HepG2 (cell line): ENCODE data around the gene TIRAP. TPM values are rescaled to one million over a fixed set of nuclear protein-coding genes. Genes with fewer than 3 reads are reported as not detected.

Experiments used
- ATAC-seq: fragments of 200-7000 bp; cut with Tn5 transposase; 3 replicates; pipeline ENCODE4 v1.9.1; 2020; ENCODE audit warnings: mild to moderate bottlenecking, moderate library complexity
- BruUV-seq: library from RNA; stranded (reverse); fragments of 400-500 nt; replicated peaks from 2 replicates; lab custom pipeline; 2021; lab: Mats Ljungman, UMichigan
- CTCF ChIA-PET: fragments of 300-600 bp; formaldehyde crosslinking; extraction: SDS; loops from one replicate; lab custom pipeline; 2021; ENCODE audit warnings: low total read pairs, inconsistent platforms, low intra/inter-chr PET ratio; lab: Yijun Ruan, JAX
- POLR2A ChIA-PET: fragments of 350-600 bp; sonication (Branson Sonifier 250); formaldehyde crosslinking; loops from one replicate; lab custom pipeline; 2020; ENCODE audit warnings: antibody characterized with exemption, inconsistent platforms; lab: Yijun Ruan, JAX
- DNase-seq: peaks from one replicate; pipeline ENCODE4 v3.0.0-alpha.2; 2015; ENCODE audit warnings: low spot score
- FAIRE-seq: peaks from 3 replicates; lab custom pipeline; 2011; peaks lifted over from hg19 to GRCh38; lab: Jason Lieb, UNC
- H2AFZ ChIP-seq: one replicate; pipeline ENCODE4 v1.6.1; 2011; ENCODE audit warnings: low read length, inconsistent platforms
- H3K27ac ChIP-seq: fragments of 300-600 bp; 3 replicates; pipeline ENCODE4 v1.8.0; 2011; ENCODE audit warnings: mixed run types, mild to moderate bottlenecking, mixed read lengths, low read length, inconsistent platforms; ENCODE audit not compliant: insufficient read depth; ENCODE audit errors: extremely low read length
- H3K27me3 ChIP-seq, 2 experiments: fragments of 200-600 bp in 1 of 2; 2 replicates in 1 of 2; 3 replicates in 1 of 2; pipeline versions ENCODE4 v1.6.0 to v1.8.0; 2011; ENCODE audit warnings: low read length in 2 of 2, mild to moderate bottlenecking in 2 of 2, moderate library complexity in 2 of 2, inconsistent platforms in 1 of 2; ENCODE audit not compliant: insufficient read depth in 2 of 2, control insufficient read depth in 1 of 2
- H3K36me3 ChIP-seq, 2 experiments: fragments of 200-600 bp in 1 of 2; replicated peaks in 1 of 2; 2 replicates in 1 of 2; 3 replicates in 1 of 2; pipeline versions ENCODE4 v1.5.1 to v1.8.0; 2011; ENCODE audit warnings: low read length in 2 of 2, inconsistent platforms in 1 of 2; ENCODE audit not compliant: insufficient read depth in 2 of 2, control insufficient read depth in 1 of 2
- H3K4me1 ChIP-seq: 2 replicates; pipeline ENCODE4 v1.5.1; 2012; ENCODE audit warnings: low read length, inconsistent platforms; ENCODE audit not compliant: insufficient read depth
- H3K4me2 ChIP-seq: 2 replicates; pipeline ENCODE4 v1.6.0; 2011; ENCODE audit warnings: low read depth, low read length, inconsistent platforms
- H3K4me3 ChIP-seq, 3 experiments: fragments of 200-600 bp in 1 of 3; sonication (generic), shearing (Covaris generic) in 1 of 3; replicated peaks in 1 of 3; 2 replicates each; pipeline ENCODE4 v1.5.1; 2011 to 2016; ENCODE audit warnings: low read length in 3 of 3, inconsistent platforms in 2 of 3, low read depth in 2 of 3, mild to moderate bottlenecking in 2 of 3, control low read depth in 1 of 3, mixed read lengths in 1 of 3; ENCODE audit not compliant: insufficient read depth in 1 of 3
- H3K79me2 ChIP-seq: one replicate; pipeline ENCODE4 v1.6.1; 2011; ENCODE audit warnings: low read length, inconsistent platforms; ENCODE audit not compliant: insufficient read depth
- H3K9ac ChIP-seq: 2 replicates; pipeline ENCODE4 v1.6.0; 2011; ENCODE audit warnings: mild to moderate bottlenecking, low read depth, low read length, inconsistent platforms; ENCODE audit not compliant: insufficient read depth
- H3K9me3 ChIP-seq: 2 replicates; pipeline ENCODE4 v1.5.1; 2012; ENCODE audit warnings: mild to moderate bottlenecking, low read length
- H4K20me1 ChIP-seq: 2 replicates; pipeline ENCODE4 v1.6.0; 2011; ENCODE audit warnings: inconsistent platforms, mild to moderate bottlenecking, low read length, moderate library complexity; ENCODE audit not compliant: insufficient read depth
- CBX5 ChIP-seq: sonication (generic); formaldehyde crosslinking; IDR thresholded peaks from 2 replicates; pipeline ENCODE4 v1.4.0; 2020; ENCODE audit warnings: missing genetic modification reagents, borderline replicate concordance
- CHD4 ChIP-seq: fragments of 200-600 bp; sonication (generic); IDR thresholded peaks from 2 replicates; pipeline ENCODE4 v1.7.0; 2017; ENCODE audit warnings: mild to moderate bottlenecking, low read length, borderline replicate concordance
- GTF2F1 ChIP-seq: fragments of 150-350 bp; IDR thresholded peaks from 2 replicates; pipeline ENCODE4 v1.6.1; 2014; ENCODE audit warnings: low read length
- KLF13 ChIP-seq: sonication (generic); formaldehyde crosslinking; IDR thresholded peaks from 2 replicates; pipeline ENCODE4 v1.4.0; 2020; ENCODE audit warnings: mild to moderate bottlenecking, missing genetic modification reagents
- MAFK ChIP-seq, 2 experiments: IDR thresholded peaks in 1 of 2; conservative IDR thresholded peaks in 1 of 2; 2 replicates each; pipeline ENCODE4 v1.6.1; 2011; ENCODE audit warnings: improper control_type of control experiment in 2 of 2, low read length in 2 of 2
- NR2F2 ChIP-seq: IDR thresholded peaks from 2 replicates; pipeline ENCODE4 v1.6.1; 2012; ENCODE audit warnings: low read depth, inconsistent platforms, borderline replicate concordance
- PTBP1 ChIP-seq: fragments of 200-400 bp; formaldehyde crosslinking; IDR thresholded peaks from 2 replicates; pipeline ENCODE4 v1.6.1; 2018; ENCODE audit warnings: low read length, low read depth; ENCODE audit not compliant: poor library complexity, severe bottlenecking
- SIN3A ChIP-seq: IDR thresholded peaks from 2 replicates; pipeline ENCODE4 v1.6.1; 2011; ENCODE audit warnings: low read depth, mild to moderate bottlenecking, control low read depth, low read length, borderline replicate concordance
- SRF ChIP-seq: IDR thresholded peaks from 2 replicates; pipeline ENCODE4 v1.6.1; 2011; ENCODE audit warnings: mild to moderate bottlenecking, low read depth, low read length, moderate library complexity
- ZKSCAN1 ChIP-seq: fragments of 150-350 bp; IDR thresholded peaks from 2 replicates; pipeline ENCODE4 v1.6.1; 2014; ENCODE audit warnings: low read length
- ZNF17 ChIP-seq: sonication (generic); formaldehyde crosslinking; IDR thresholded peaks from 2 replicates; pipeline ENCODE4 v1.5.0; 2020; ENCODE audit warnings: mild to moderate bottlenecking, missing genetic modification reagents
- ZNF569 ChIP-seq: sonication (generic); formaldehyde crosslinking; IDR thresholded peaks from 2 replicates; pipeline ENCODE4 v1.5.0; 2020; ENCODE audit warnings: mild to moderate bottlenecking, missing genetic modification reagents, moderate library complexity, borderline replicate concordance
- ZNF619 ChIP-seq: sonication (generic); formaldehyde crosslinking; IDR thresholded peaks from 2 replicates; pipeline ENCODE4 v1.4.0; 2020; ENCODE audit warnings: mild to moderate bottlenecking, missing genetic modification reagents
- ZNF772 ChIP-seq: sonication (generic); formaldehyde crosslinking; IDR thresholded peaks from 2 replicates; pipeline ENCODE4 v1.5.0; 2020; ENCODE audit warnings: mild to moderate bottlenecking, missing genetic modification reagents
- ZNF777 ChIP-seq: sonication (generic); formaldehyde crosslinking; IDR thresholded peaks from 2 replicates; pipeline ENCODE4 v1.4.0; 2020; ENCODE audit warnings: missing genetic modification reagents
- ZNF850 ChIP-seq: sonication (generic); formaldehyde crosslinking; conservative IDR thresholded peaks from 2 replicates; pipeline ENCODE4 v1.9.0; 2021; ENCODE audit warnings: mild to moderate bottlenecking, missing genetic modification reagents
- ZSCAN21 ChIP-seq: sonication (generic); formaldehyde crosslinking; IDR thresholded peaks from 2 replicates; pipeline ENCODE4 v1.8.0; 2022; ENCODE audit warnings: mild to moderate bottlenecking, missing genetic modification reagents, moderate library complexity, borderline replicate concordance
- WGBS: methylation state at CpG from one replicate; pipeline ENCODE4 v1.1.6; 2017; ENCODE audit warnings: low lambda C conversion rate; 5-methylcytosine and 5-hydroxymethylcytosine counted together
- in situ Hi-C: cut with HindIII; loops from 2 replicates; pipeline ENCODE4 v1.10.0; 2017; ENCODE audit warnings: low pct_unique_long_range_greater_than_20kb; ENCODE audit not compliant: extremely low pct_ligation_motif_present
- intact Hi-C: fragments of 100-400 bp; cut with micrococcal nuclease; formaldehyde crosslinking; loops from one replicate; pipeline ENCODE4 v1.10.0; 2022; ENCODE audit not compliant: unreplicated experiment
- polyA plus RNA-seq, 8 experiments: library from polyadenylated mRNA; depleted of rRNA in 3 of 8; stranded (reverse) in 7 of 8; unstranded in 1 of 8; fragments of >200 nt; fragmentation: Illumina TruSeq in 4 of 8; extraction: Trizol in 4 of 8; gene quantifications; 2 replicates each; pipeline versions ENCODE4 v1.2.1 to v1.2.3, GENCODE V29; 2011 to 2016; ENCODE audit warnings: low read depth in 4 of 8, missing spikeins in 1 of 8, mixed read lengths in 1 of 8; ENCODE audit not compliant: insufficient read depth in 1 of 8
- total RNA-seq, 5 experiments: library from RNA; depleted of rRNA; stranded (reverse); fragments of >200 nt; fragmentation: Illumina TruSeq; extraction: Trizol; gene quantifications; 2 replicates each; pipeline ENCODE4 v1.2.3, GENCODE V29; 2016; ENCODE audit warnings: low read depth in 1 of 5
- TF ChIP-seq, protein P1 (sequence below): sonication (generic); formaldehyde crosslinking; IDR thresholded peaks from 2 replicates; pipeline ENCODE4 v1.4.0; 2020; ENCODE audit warnings: mild to moderate bottlenecking, missing genetic modification reagents

TIRAP gene
- total and polyA plus RNA-seq, 2 of the 13 experiments (the other 11 are each of a cell fraction or from before 2014, with no cell fraction given), result 5.4 to 5.7 TPM

DNA sequence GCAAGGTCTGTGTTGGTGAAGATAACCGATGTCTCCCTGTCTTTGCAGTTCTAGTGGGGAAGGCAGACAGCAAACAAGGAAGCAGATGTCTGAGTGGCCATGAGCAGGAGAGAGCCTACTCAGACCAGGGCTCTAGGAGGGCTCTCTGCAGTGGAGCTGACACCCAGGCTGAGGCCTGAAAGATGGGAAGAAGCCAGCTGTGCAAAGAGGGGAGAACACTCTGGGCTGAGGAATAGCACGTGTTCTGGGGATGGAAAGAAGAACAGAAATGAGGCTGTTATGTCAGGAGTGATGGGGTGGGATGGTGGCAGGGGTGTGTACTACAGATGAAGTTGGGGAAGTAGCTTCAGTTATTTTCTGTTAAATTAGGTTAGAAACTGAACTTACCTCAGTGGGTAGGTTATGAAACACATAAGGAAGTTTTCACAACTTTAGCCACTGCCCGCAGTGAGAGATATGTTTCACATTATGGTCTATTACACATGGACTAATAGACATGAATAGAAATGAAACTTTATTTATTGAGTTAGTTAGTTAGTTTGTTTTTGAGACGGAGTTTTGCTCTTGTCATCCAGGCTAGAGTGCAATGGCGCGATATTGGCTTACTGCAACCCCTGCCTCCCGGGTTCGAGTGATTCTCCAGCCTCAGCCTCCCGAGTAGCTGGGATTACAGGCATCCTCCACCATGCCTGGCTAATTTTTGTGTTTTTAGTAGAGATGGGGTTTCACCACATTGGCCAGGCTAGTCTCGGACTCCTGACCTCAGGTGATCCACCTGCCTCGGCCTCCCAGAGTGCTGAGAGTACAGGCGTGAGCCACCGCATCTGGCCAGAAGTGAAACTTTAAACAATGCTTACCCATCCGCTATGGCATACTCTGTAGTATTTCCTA, 28.8 kb downstream of the TIRAP start:
- POLR2A ChIA-PET, result no interaction called here
- no TSS peak for BruUV-seq
- Histone ChIP-seq H3K27ac (no peak overlapping the region), H4K20me1 (no peaks in the 10 kb centered on the region), H3K4me2 (no peak overlapping the region), H3K4me1 (no peaks in the 10 kb centered on the region), H3K9me3 (no peaks in the 10 kb centered on the region), H2AFZ (no peak overlapping the region)
- DNase-seq (no peak), FAIRE-seq (no peak)
- TF ChIP-seq GTF2F1, result no peak
- TF ChIP-seq ZNF569, result no peak
- TF ChIP-seq CBX5 (CRISPR knock-in tag), result no peak
- TF ChIP-seq ZKSCAN1, result no peak
- no peak for TF ChIP-seq ZNF619
- no peak for TF ChIP-seq ZNF17 (CRISPR knock-in tag)
- no peak for TF ChIP-seq ZSCAN21 (CRISPR knock-in tag)
- TF ChIP-seq, all 625 proteins: peak for 0
- intact Hi-C loops (loop anchor here (2.0 kb wide), 1 partner anchor 45 kb away; no protein-coding TSS in a partner anchor), in situ Hi-C loops (no loop called here)
- no peaks in the 10 kb centered on the region for H3K79me2 ChIP-seq
- H3K9ac ChIP-seq, result no peak overlapping the region
- CTCF ChIA-PET, result interaction anchor here (1.5 to 1.6 kb wide), 2 partner anchors 80 to 168 kb away, joined by 8 to 13 read pairs; no protein-coding TSS in a partner anchor
- ATAC-seq, result no peak
- H3K27me3 ChIP-seq, result no peaks in the 10 kb centered on the region
- H3K4me3 ChIP-seq, result no peak overlapping the region
- H3K36me3 ChIP-seq, result peaks cover 0 to 17% of the 10 kb centered on the region in 2 experiments; a peak in 3 of 5 replicates
- WGBS, result 95% methylated on average over 13 of the region's 14 CpGs

DNA sequence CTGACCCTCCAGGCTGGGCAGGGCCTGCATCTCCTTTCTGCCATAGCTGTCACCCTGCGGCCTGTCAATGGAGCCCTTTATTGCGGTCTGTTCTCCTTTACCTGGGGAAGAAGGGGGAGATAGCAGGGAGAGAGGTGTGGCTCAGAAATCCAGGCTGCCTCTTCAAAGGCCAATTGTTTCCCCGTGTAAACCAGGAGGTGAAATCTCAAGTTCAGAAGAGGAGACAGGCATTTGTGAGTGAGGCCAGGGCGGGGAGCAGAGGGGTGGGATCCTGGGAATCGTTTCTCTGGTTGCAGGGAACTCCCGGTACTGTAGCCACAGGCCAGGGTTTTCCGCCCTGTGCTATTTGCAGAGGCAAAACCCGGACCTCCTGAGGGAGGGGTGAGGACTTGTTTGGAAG, 30.1 kb downstream of the TIRAP start:
- BruUV-seq, result no TSS peak
- ATAC-seq, result no peak
- H3K36me3 ChIP-seq, result peaks cover 0 to 17% of the 10 kb centered on the region in 2 experiments; a peak in 3 of 5 replicates
- WGBS, result 84% methylated on average over 8 of the region's 8 CpGs
- in situ Hi-C loops (no loop called here), intact Hi-C loops (no loop called here)
- CTCF ChIA-PET, result no interaction called here
- H3K27me3 ChIP-seq, result no peaks in the 10 kb centered on the region
- no peaks in the 10 kb centered on the region for H3K79me2 ChIP-seq
- no peak overlapping the region for H3K9ac ChIP-seq
- H4K20me1 ChIP-seq, result no peaks in the 10 kb centered on the region
- H3K27ac ChIP-seq, result no peak overlapping the region
- no peak for FAIRE-seq
- POLR2A ChIA-PET, result no interaction called here
- no peaks in the 10 kb centered on the region for H3K4me1 ChIP-seq
- H3K4me2 ChIP-seq, result no peak overlapping the region
- H3K4me3 ChIP-seq, result no peak overlapping the region
- no peak for DNase-seq
- H3K9me3 ChIP-seq, result no peaks in the 10 kb centered on the region
- no peak overlapping the region for H2AFZ ChIP-seq
- no peak for TF ChIP-seq SIN3A
- TF ChIP-seq ZNF777, result no peak
- TF ChIP-seq ZNF850, result no peak
- TF ChIP-seq SRF, result no peak
- no peak for TF ChIP-seq ZNF772 (CRISPR knock-in tag)
- no peak for TF ChIP-seq CHD4
- TF ChIP-seq PTBP1, result no peak
- no peak for TF ChIP-seq NR2F2
- TF ChIP-seq MAFK (conservative IDR thresholded peaks at IDR 0.05 in 1 of 2, IDR thresholded peaks at IDR 0.05 in 1 of 2; ENCODE audit: low read length in 2 of 2), result no peak
- no peak for TF ChIP-seq KLF13 (CRISPR knock-in tag)
- TF ChIP-seq, protein P1, sequence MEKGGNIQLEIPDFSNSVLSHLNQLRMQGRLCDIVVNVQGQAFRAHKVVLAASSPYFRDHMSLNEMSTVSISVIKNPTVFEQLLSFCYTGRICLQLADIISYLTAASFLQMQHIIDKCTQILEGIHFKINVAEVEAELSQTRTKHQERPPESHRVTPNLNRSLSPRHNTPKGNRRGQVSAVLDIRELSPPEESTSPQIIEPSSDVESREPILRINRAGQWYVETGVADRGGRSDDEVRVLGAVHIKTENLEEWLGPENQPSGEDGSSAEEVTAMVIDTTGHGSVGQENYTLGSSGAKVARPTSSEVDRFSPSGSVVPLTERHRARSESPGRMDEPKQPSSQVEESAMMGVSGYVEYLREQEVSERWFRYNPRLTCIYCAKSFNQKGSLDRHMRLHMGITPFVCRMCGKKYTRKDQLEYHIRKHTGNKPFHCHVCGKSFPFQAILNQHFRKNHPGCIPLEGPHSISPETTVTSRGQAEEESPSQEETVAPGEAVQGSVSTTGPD (CRISPR knock-in tag), result no peak
